ENCODE measurements around the gene SIPA1L3. TPM values are rescaled to one million over a fixed set of nuclear protein-coding genes. Genes with fewer than 3 reads are reported as not detected.

Gene SIPA1L3
- total RNA-seq, 1 experiment from 2014 or later: 66.3 TPM

DNA sequence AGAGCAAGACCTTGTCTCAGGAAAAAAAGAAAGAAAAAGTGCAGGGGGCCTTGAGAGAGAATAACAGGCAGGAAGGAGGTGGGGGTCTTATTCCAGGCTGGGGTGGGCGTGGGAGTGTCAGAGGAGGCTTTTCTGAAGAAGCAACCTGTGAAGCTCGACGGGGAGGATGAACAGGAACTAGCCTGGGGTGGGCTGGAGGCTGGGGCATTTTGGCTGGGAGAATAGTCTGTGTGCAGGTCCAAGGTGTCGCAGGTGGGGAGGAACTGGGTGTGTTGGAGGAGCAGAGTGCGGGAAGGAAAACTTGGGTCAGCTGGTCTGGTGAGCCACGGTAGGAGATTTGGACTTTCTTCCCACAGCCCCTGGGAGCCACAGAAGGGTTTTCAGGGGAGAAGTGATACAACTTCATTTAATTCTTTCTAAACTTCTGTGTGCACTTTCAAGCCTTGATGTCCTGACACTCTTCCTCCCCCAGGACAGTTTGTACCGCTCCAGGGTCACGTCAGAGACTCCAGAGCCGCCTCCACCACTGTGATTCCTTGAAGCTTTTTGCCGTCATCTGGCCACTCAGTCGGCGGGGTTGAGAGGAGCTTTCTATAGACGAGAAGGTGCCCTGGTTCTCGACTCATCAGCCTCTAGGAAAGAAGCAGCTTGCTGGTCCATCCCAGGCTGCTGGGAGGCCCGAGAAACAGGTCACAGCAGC lies 138.7 kb downstream of the SIPA1L3 start:
- no peak overlapping the region for H3K4me3 ChIP-seq (ENCODE audit: low read depth in 2 of 2, low read length in 2 of 2)
- no peaks in the 10 kb centered on the region for H3K4me1 ChIP-seq (ENCODE audit: control insufficient read depth, insufficient read depth, low read length)
- no peaks in the 10 kb centered on the region for H3K27me3 ChIP-seq (ENCODE audit: control insufficient read depth, insufficient read depth, low read length)
- no peaks in the 10 kb centered on the region for H3K9me3 ChIP-seq (ENCODE audit: control insufficient read depth, insufficient read depth, low read depth, low read length)
- no TSS peak for BruUV-seq (replicated peaks)
- ChIA-PET POLR2A (no interaction called here), CTCF (interaction anchor here (1.0 kb wide), 1 partner anchor 144 kb away, joined by 6 read pairs; no protein-coding TSS in a partner anchor)
- in situ Hi-C loops (cut with HindIII; ENCODE audit: low pct_unique_long_range_greater_than_20kb, low sequenced_read_pairs) (no loop called here), intact Hi-C loops (cut with micrococcal nuclease; ENCODE audit: unreplicated experiment) (no loop called here)
- no peaks in the 10 kb centered on the region for H3K36me3 ChIP-seq (ENCODE audit: control insufficient read depth, insufficient read depth, low read length)
- ATAC-seq: no peak; the same call in 1 of the 2 replicates
- TF ChIP-seq SIN3A (IDR thresholded peaks at IDR 0.05; ENCODE audit: borderline replicate concordance, insufficient read depth, low read depth, low read length): no peak
- TF ChIP-seq POLR2AphosphoS5 (IDR thresholded peaks at IDR 0.05; ENCODE audit: low read depth, low read length): no peak
- no peak for TF ChIP-seq TCF7L2 (IDR thresholded peaks at IDR 0.05; ENCODE audit: low read depth, low read length)
- TF ChIP-seq, protein P1, sequence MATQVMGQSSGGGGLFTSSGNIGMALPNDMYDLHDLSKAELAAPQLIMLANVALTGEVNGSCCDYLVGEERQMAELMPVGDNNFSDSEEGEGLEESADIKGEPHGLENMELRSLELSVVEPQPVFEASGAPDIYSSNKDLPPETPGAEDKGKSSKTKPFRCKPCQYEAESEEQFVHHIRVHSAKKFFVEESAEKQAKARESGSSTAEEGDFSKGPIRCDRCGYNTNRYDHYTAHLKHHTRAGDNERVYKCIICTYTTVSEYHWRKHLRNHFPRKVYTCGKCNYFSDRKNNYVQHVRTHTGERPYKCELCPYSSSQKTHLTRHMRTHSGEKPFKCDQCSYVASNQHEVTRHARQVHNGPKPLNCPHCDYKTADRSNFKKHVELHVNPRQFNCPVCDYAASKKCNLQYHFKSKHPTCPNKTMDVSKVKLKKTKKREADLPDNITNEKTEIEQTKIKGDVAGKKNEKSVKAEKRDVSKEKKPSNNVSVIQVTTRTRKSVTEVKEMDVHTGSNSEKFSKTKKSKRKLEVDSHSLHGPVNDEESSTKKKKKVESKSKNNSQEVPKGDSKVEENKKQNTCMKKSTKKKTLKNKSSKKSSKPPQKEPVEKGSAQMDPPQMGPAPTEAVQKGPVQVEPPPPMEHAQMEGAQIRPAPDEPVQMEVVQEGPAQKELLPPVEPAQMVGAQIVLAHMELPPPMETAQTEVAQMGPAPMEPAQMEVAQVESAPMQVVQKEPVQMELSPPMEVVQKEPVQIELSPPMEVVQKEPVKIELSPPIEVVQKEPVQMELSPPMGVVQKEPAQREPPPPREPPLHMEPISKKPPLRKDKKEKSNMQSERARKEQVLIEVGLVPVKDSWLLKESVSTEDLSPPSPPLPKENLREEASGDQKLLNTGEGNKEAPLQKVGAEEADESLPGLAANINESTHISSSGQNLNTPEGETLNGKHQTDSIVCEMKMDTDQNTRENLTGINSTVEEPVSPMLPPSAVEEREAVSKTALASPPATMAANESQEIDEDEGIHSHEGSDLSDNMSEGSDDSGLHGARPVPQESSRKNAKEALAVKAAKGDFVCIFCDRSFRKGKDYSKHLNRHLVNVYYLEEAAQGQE (IDR thresholded peaks at IDR 0.05; ENCODE audit: insufficient read depth in 1 of 2, low read depth in 2 of 2, low read length in 1 of 2): no peak
- TF ChIP-seq, protein P2, sequence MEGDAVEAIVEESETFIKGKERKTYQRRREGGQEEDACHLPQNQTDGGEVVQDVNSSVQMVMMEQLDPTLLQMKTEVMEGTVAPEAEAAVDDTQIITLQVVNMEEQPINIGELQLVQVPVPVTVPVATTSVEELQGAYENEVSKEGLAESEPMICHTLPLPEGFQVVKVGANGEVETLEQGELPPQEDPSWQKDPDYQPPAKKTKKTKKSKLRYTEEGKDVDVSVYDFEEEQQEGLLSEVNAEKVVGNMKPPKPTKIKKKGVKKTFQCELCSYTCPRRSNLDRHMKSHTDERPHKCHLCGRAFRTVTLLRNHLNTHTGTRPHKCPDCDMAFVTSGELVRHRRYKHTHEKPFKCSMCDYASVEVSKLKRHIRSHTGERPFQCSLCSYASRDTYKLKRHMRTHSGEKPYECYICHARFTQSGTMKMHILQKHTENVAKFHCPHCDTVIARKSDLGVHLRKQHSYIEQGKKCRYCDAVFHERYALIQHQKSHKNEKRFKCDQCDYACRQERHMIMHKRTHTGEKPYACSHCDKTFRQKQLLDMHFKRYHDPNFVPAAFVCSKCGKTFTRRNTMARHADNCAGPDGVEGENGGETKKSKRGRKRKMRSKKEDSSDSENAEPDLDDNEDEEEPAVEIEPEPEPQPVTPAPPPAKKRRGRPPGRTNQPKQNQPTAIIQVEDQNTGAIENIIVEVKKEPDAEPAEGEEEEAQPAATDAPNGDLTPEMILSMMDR (IDR thresholded peaks at IDR 0.05): no peak
- H3K27ac ChIP-seq (ENCODE audit: low read length): no peak overlapping the region
- no peak for DNase-seq (ENCODE audit: low read depth, low spot score)

DNA sequence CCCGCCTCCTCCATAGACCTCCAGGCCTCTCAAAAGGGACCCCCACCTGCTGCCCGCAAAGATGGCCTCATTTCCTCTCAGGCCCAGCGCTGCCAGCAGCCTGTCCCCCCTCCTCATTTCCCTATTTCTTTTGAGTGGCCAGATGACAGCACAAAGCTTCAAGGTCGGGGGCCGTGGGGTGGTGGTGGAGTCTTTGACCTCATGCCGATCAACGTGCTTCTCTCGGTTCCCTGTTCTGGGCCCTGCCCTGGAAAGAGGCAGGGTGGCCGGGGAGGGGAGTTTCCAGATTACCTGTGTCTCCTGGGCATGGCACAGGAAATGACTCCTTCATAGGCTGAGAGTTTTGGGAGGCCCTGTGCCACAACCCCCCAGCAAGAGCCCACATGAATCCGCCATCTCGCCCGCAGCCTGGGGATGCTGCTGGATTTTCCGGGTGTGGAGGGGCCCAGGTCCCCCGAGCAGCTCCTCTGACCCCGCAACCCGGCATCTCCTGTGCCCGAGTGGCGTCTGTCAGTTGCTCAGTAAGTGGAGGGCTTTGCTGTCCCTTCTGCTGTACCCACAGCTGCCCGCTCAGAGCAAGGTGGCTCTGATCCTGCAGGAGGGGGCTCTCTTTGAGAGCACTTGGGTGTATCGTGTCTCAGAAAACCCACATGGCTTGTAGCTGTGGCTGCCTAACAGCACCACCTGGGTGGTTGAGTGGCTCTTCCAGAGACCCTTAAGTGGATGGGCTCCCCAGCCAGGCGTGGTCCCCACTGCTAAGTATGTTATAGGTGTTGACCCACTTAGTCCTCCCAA lies 139.4 kb downstream of the SIPA1L3 start:
- peak; percentile 20; the same call in 1 of the 2 replicates for ATAC-seq
- no peak for DNase-seq (ENCODE audit: low read depth, low spot score)
- no peak for TF ChIP-seq TCF7L2 (IDR thresholded peaks at IDR 0.05; ENCODE audit: low read depth, low read length)
- TF ChIP-seq SIN3A (IDR thresholded peaks at IDR 0.05; ENCODE audit: borderline replicate concordance, insufficient read depth, low read depth, low read length): no peak
- TF ChIP-seq, protein P1 (IDR thresholded peaks at IDR 0.05; ENCODE audit: insufficient read depth in 1 of 2, low read depth in 2 of 2, low read length in 1 of 2): no peak
- TF ChIP-seq, protein P2 (IDR thresholded peaks at IDR 0.05): no peak
- TF ChIP-seq POLR2AphosphoS5 (IDR thresholded peaks at IDR 0.05; ENCODE audit: low read depth, low read length): no peak
- ChIA-PET POLR2A (no interaction called here), CTCF (no interaction called here)
- no peak overlapping the region for H3K4me3 ChIP-seq (ENCODE audit: low read depth in 2 of 2, low read length in 2 of 2)
- in situ Hi-C loops (cut with HindIII; ENCODE audit: low pct_unique_long_range_greater_than_20kb, low sequenced_read_pairs) (no loop called here), intact Hi-C loops (cut with micrococcal nuclease; ENCODE audit: unreplicated experiment) (no loop called here)
- H3K27me3 ChIP-seq (ENCODE audit: control insufficient read depth, insufficient read depth, low read length): no peaks in the 10 kb centered on the region
- BruUV-seq (replicated peaks): no TSS peak
- H3K9me3 ChIP-seq (ENCODE audit: control insufficient read depth, insufficient read depth, low read depth, low read length): no peaks in the 10 kb centered on the region
- H3K4me1 ChIP-seq (ENCODE audit: control insufficient read depth, insufficient read depth, low read length): no peaks in the 10 kb centered on the region
- H3K27ac ChIP-seq (ENCODE audit: low read length): no peak overlapping the region
- no peaks in the 10 kb centered on the region for H3K36me3 ChIP-seq (ENCODE audit: control insufficient read depth, insufficient read depth, low read length)

All from Panc1 (cell line).